H1 (cell line): ENCODE measurements around the gene FPGS. TPM values are rescaled to one million over a fixed set of nuclear protein-coding genes. Genes with fewer than 3 reads are reported as not detected.

Source experiments
- CTCF ChIA-PET: fragments of 300-600 bp; sonication (Branson Sonifier 250); formaldehyde crosslinking; loops from one replicate; lab custom pipeline; 2021; ENCODE audit not compliant: partially characterized antibody; lab: Charles Lee
- POLR2A ChIA-PET: fragments of 300-600 bp; sonication (Branson Sonifier 250); formaldehyde crosslinking; loops from one replicate; lab custom pipeline; 2021; ENCODE audit warnings: inconsistent platforms; ENCODE audit not compliant: partially characterized antibody; lab: Charles Lee
- DNase-seq, 2 experiments: peaks; one replicate each; pipeline versions ENCODE4 v3.0.0 to v3.0.0-alpha.2; 2010 to 2022; ENCODE audit warnings: low spot score in 2 of 2, low read depth in 1 of 2, mixed read lengths in 1 of 2
- FAIRE-seq: peaks from 2 replicates; lab custom pipeline; 2011; peaks lifted over from hg19 to GRCh38; lab: Jason Lieb, UNC
- H2AFZ ChIP-seq: 2 replicates; pipeline ENCODE4 v1.8.1; 2012; ENCODE audit warnings: low read length, inconsistent platforms
- H2AK5ac ChIP-seq: 2 replicates; pipeline ENCODE4 v1.6.1; 2013; ENCODE audit warnings: low read depth, low read length
- H2BK120ac ChIP-seq: replicated peaks from 2 replicates; pipeline ENCODE3; 2013; ENCODE audit warnings: low read depth, low read length, inconsistent platforms
- H2BK12ac ChIP-seq: 2 replicates; pipeline ENCODE4 v1.6.1; 2013; ENCODE audit warnings: low read depth, low read length
- H2BK15ac ChIP-seq: 2 replicates; pipeline ENCODE4 v1.6.1; 2013; ENCODE audit warnings: low read length
- H2BK20ac ChIP-seq: 2 replicates; pipeline ENCODE4 v1.6.1; 2013; ENCODE audit warnings: low read length
- H2BK5ac ChIP-seq: 2 replicates; pipeline ENCODE4 v1.6.1; 2013; ENCODE audit warnings: low read depth, low read length
- H3K14ac ChIP-seq: 2 replicates; pipeline ENCODE4 v1.6.1; 2013; ENCODE audit warnings: inconsistent platforms; ENCODE audit not compliant: insufficient read length
- H3K18ac ChIP-seq: 2 replicates; pipeline ENCODE4 v1.6.1; 2013; ENCODE audit warnings: low read length; ENCODE audit errors: extremely low read depth
- H3K23ac ChIP-seq: 2 replicates; pipeline ENCODE4 v1.6.1; 2013; ENCODE audit warnings: inconsistent platforms; ENCODE audit not compliant: insufficient read length
- H3K23me2 ChIP-seq: 2 replicates; pipeline ENCODE4 v1.6.1; 2013; ENCODE audit warnings: low read depth, low read length
- H3K27ac ChIP-seq: 2 replicates; pipeline ENCODE4 v1.6.1; 2011; ENCODE audit warnings: low read depth, low read length, inconsistent platforms
- H3K27me3 ChIP-seq, 4 experiments: replicated peaks in 1 of 4; 1 replicate in 1 of 4; 2 replicates in 3 of 4; pipeline versions ENCODE4 v1.6.1 to v1.8.1; 2011 to 2013; ENCODE audit warnings: low read length in 3 of 4, mild to moderate bottlenecking in 3 of 4, inconsistent platforms in 2 of 4, mixed read lengths in 2 of 4, moderate library complexity in 1 of 4; ENCODE audit not compliant: control insufficient read depth in 3 of 4, insufficient read depth in 3 of 4; ENCODE audit errors: extremely low read depth in 1 of 4
- H3K36me3 ChIP-seq, 4 experiments: 2 replicates each; pipeline versions ENCODE4 v1.6.1 to v1.8.1; 2011 to 2013; ENCODE audit warnings: mild to moderate bottlenecking in 4 of 4, low read length in 3 of 4, moderate library complexity in 2 of 4, control low read depth in 1 of 4, inconsistent platforms in 1 of 4; ENCODE audit not compliant: insufficient read depth in 4 of 4, control insufficient read depth in 2 of 4
- H3K4ac ChIP-seq: replicated peaks from 2 replicates; pipeline ENCODE3; 2013; ENCODE audit warnings: low read length, low read depth, mixed read lengths, inconsistent platforms; ENCODE audit not compliant: insufficient read length
- H3K4me1 ChIP-seq, 4 experiments: replicated peaks in 1 of 4; 1 replicate in 1 of 4; 2 replicates in 3 of 4; pipeline versions ENCODE4 v1.6.1 to v1.8.1; 2011 to 2013; ENCODE audit warnings: low read length in 3 of 4, inconsistent platforms in 2 of 4, mixed read lengths in 1 of 4; ENCODE audit not compliant: insufficient read depth in 4 of 4, control insufficient read depth in 3 of 4
- H3K4me2 ChIP-seq, 2 experiments: 2 replicates each; pipeline versions ENCODE4 v1.6.1 to v1.8.1; 2011 to 2013; ENCODE audit warnings: low read depth in 2 of 2, low read length in 2 of 2, control low read depth in 1 of 2, inconsistent platforms in 1 of 2, mild to moderate bottlenecking in 1 of 2; ENCODE audit not compliant: insufficient read depth in 1 of 2
- H3K4me3 ChIP-seq, 4 experiments: fragments of 200-600, 300-600 bp in 1 of 4; sonication (generic), shearing (Covaris generic), sonication (Bioruptor Twin) in 1 of 4; 2 replicates each; pipeline versions ENCODE4 v1.5.1 to v1.8.1; 2011 to 2016; ENCODE audit warnings: low read length in 4 of 4, low read depth in 3 of 4, control low read depth in 2 of 4, inconsistent platforms in 2 of 4, mild to moderate bottlenecking in 2 of 4, mixed read lengths in 1 of 4, moderate library complexity in 1 of 4; ENCODE audit not compliant: insufficient read depth in 2 of 4; ENCODE audit errors: extremely low read depth in 1 of 4
- H3K56ac ChIP-seq: replicated peaks from 2 replicates; pipeline ENCODE3; 2013; ENCODE audit warnings: low read depth, mild to moderate bottlenecking, mixed read lengths, low read length, inconsistent platforms; ENCODE audit not compliant: insufficient read length
- H3K79me1 ChIP-seq: 2 replicates; pipeline ENCODE4 v1.6.1; 2013; ENCODE audit warnings: low read depth, low read length, control low read depth
- H3K79me2 ChIP-seq, 2 experiments: 2 replicates each; pipeline versions ENCODE4 v1.6.1 to v1.8.1; 2012 to 2013; ENCODE audit warnings: low read length in 2 of 2, mild to moderate bottlenecking in 2 of 2, inconsistent platforms in 1 of 2; ENCODE audit not compliant: insufficient read depth in 2 of 2, control insufficient read depth in 1 of 2
- H3K9ac ChIP-seq, 4 experiments: replicated peaks in 1 of 4; 1 replicate in 1 of 4; 2 replicates in 3 of 4; pipeline versions ENCODE4 v1.6.1 to v1.8.1; 2011 to 2013; ENCODE audit warnings: low read depth in 3 of 4, low read length in 3 of 4, control low read depth in 2 of 4, mild to moderate bottlenecking in 2 of 4, moderate library complexity in 2 of 4, inconsistent platforms in 1 of 4; ENCODE audit errors: extremely low read depth in 1 of 4
- H3K9me3 ChIP-seq, 2 experiments: 2 replicates each; pipeline versions ENCODE4 v1.6.1 to v1.8.1; 2012 to 2013; ENCODE audit warnings: mild to moderate bottlenecking in 2 of 2, moderate library complexity in 2 of 2, control low read depth in 1 of 2, inconsistent platforms in 1 of 2, low read depth in 1 of 2, low read length in 1 of 2, mixed read lengths in 1 of 2; ENCODE audit not compliant: insufficient read depth in 2 of 2
- H4K20me1 ChIP-seq, 2 experiments: replicated peaks in 1 of 2; 2 replicates each; pipeline versions ENCODE3 to v1.8.1; 2011 to 2013; ENCODE audit warnings: inconsistent platforms in 2 of 2, low read length in 2 of 2, mild to moderate bottlenecking in 1 of 2; ENCODE audit not compliant: insufficient read depth in 2 of 2, control insufficient read depth in 1 of 2
- H4K5ac ChIP-seq: 2 replicates; pipeline ENCODE4 v1.6.1; 2013; ENCODE audit warnings: low read length, low read depth, mixed read lengths, inconsistent platforms; ENCODE audit not compliant: insufficient read length
- H4K8ac ChIP-seq: 2 replicates; pipeline ENCODE4 v1.8.0; 2013; ENCODE audit warnings: mild to moderate bottlenecking, moderate library complexity, low read length, inconsistent platforms; ENCODE audit not compliant: insufficient read depth; ENCODE audit errors: extremely low read depth
- H4K91ac ChIP-seq: replicated peaks from 2 replicates; pipeline ENCODE3; 2013; ENCODE audit warnings: low read length, mixed read lengths, inconsistent platforms; ENCODE audit not compliant: insufficient read length
- HDAC6 ChIP-seq: IDR thresholded peaks from one replicate; pipeline ENCODE4 v1.7.1; 2012; ENCODE audit warnings: low read depth, mild to moderate bottlenecking, inconsistent platforms, low read length, moderate library complexity
- POLR2A ChIP-seq, 2 experiments: IDR thresholded peaks; 1 replicate in 1 of 2; 2 replicates in 1 of 2; pipeline ENCODE4 v1.6.1; 2011; ENCODE audit warnings: low read depth in 2 of 2, low read length in 2 of 2, mild to moderate bottlenecking in 2 of 2; ENCODE audit errors: control extremely low read depth in 1 of 2
- WGBS, 2 experiments: shearing (Covaris generic) in 1 of 2; methylation state at CpG; one replicate each; pipeline versions ENCODE4 v1.1.6 to v1.1.7; 2013 to 2015; ENCODE audit warnings: low lambda C conversion rate in 2 of 2, mixed read lengths in 2 of 2, inconsistent platforms in 1 of 2, low coverage in 1 of 2, missing lambda C conversion rate in 1 of 2; ENCODE audit not compliant: insufficient replicate concordance in 2 of 2, insufficient coverage in 1 of 2, insufficient read length in 1 of 2; ENCODE audit errors: extremely low coverage in 1 of 2, missing lambda C conversion rate in 1 of 2; 5-methylcytosine and 5-hydroxymethylcytosine counted together
- polyA plus RNA-seq, 7 experiments: library from polyadenylated mRNA; depleted of rRNA in 3 of 7; stranded (reverse) in 5 of 7; unstranded in 2 of 7; fragments of >200 nt in 5 of 7; fragments of 200-250 nt in 2 of 7; gene quantifications; 1 replicate in 5 of 7; 2 replicates in 1 of 7; 4 replicates in 1 of 7; pipeline versions ENCODE4 v1.2.1 to v1.2.3, GENCODE V29; 2011 to 2013; ENCODE audit warnings: missing spikeins in 2 of 7, mixed read lengths in 2 of 7
- total RNA-seq: library from RNA; stranded (reverse); fragmentation: NEBNext Ultra II Directional; extraction: Animal tissue kit (Norgen Biotek cat#: 25700); gene quantifications from 2 replicates; pipeline ENCODE4 v1.2.1, GENCODE V29; 2021

Gene FPGS
- total and polyA plus RNA-seq, 2 of the 8 experiments (the other 6 are each of a cell fraction or from before 2014, with no cell fraction given), result 62.4 to 83.0 TPM

- H3K36me3 ChIP-seq, result peaks cover 0 to 11% (median 5%) of the 10 kb centered on the region in 4 experiments; a peak in 6 of 8 replicates
- H3K27me3 ChIP-seq, result no peaks in the 10 kb centered on the region
- H3K18ac ChIP-seq, result no peak overlapping the region
- 95% methylated on average over 8 of the region's 8 CpGs; no CpG with 5 or more reads in 1 of the 2 experiments for WGBS, 2 experiments
- no peak overlapping the region for H3K4me3 ChIP-seq
- H4K20me1 ChIP-seq, result peaks cover 2 to 8% of the 10 kb centered on the region in 2 experiments
- no peak overlapping the region for H2BK15ac ChIP-seq
- no peak overlapping the region for H3K9ac ChIP-seq
- no peak overlapping the region for H4K8ac ChIP-seq
- no peak overlapping the region for H3K4ac ChIP-seq
- no peak for DNase-seq
- H4K5ac ChIP-seq, result no peak overlapping the region
- H3K23me2 ChIP-seq, result no peaks in the 10 kb centered on the region; the same call in 1 of the 2 replicates
- H2AFZ ChIP-seq, result no peak overlapping the region
- no peak for TF ChIP-seq HDAC6
- TF ChIP-seq POLR2A (IDR thresholded peaks at IDR 0.05; ENCODE audit: control extremely low read depth in 1 of 2, low read depth in 2 of 2, low read length in 2 of 2), result 0 out of 3 replicates have a peak, but pooled peaks of 1 of the 2 experiments have one; percentile 9
- TF ChIP-seq, all 59 proteins: peak for 1
- FAIRE-seq, result no peak
- Histone ChIP-seq H3K9me3 (no peaks in the 10 kb centered on the region), H3K56ac (no peak overlapping the region), H3K27ac (no peak overlapping the region), H3K79me2 (no peaks in the 10 kb centered on the region), H3K14ac (no peak overlapping the region), H2BK20ac (0 out of 2 replicates have a peak overlapping the region, but pooled peaks have one; percentile 72), H3K4me2 (no peak overlapping the region), H2BK120ac (no peak overlapping the region), H3K79me1 (no peaks in the 10 kb centered on the region), H2BK12ac (no peak overlapping the region), H4K91ac (no peak overlapping the region), H3K4me1 (no peaks in the 10 kb centered on the region), H2BK5ac (0 out of 2 replicates have a peak overlapping the region, but pooled peaks have one; percentile 16), H3K23ac (no peak overlapping the region), H2AK5ac (no peak overlapping the region; the same call in 1 of the 2 replicates)
- ChIA-PET POLR2A (interaction anchor here (0.7 to 2.0 kb wide), 4 partner anchors 9 to 345 kb away, joined by 3 to 9 read pairs (median 4); partner anchors contain the start of genes ENG, LRSAM1 and RPL12), CTCF (interaction anchor here (0.9 to 2.1 kb wide), 3 partner anchors 28 to 78 kb away, joined by 3 to 7 read pairs (median 3); no protein-coding TSS in a partner anchor)
Measured at GRCh38 chr9:127796225-127796813, 6.4 kb upstream of the FPGS start.
